ENCODE results near the gene DBR1. TPM values are rescaled to one million over a fixed set of nuclear protein-coding genes. Genes with fewer than 3 reads are reported as not detected.

DBR1 gene
- total and polyA plus RNA-seq, 2 of the 13 experiments (the other 11 are each of a cell fraction or from before 2014, with no cell fraction given), result 6.4 to 16.7 TPM

DNA sequence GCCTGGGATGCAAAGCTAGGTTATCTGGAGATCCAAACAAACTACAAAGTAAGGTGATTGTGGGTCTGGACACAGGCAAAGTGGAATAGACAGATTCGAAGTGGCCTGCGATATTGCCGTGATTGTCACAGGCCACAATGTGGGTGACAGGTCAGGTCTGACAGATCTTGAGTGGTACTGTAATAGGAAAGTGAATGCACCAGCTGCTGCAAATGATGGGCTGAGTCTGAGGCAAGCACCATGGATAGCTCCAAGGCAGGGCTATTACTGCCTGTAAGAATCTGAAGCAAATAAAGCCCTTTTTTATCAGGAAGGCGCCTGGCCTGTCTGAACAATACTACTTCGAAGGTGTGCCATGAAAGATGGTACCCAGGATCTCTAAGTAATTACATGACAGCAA lies 22.3 kb upstream of the DBR1 start:
- ATAC-seq (peak; percentile 74), DNase-seq (ENCODE audit: low spot score) (no peak), FAIRE-seq (no peak)
- Histone ChIP-seq H3K9ac (ENCODE audit: insufficient read depth, low read depth, low read length) (no peak overlapping the region), H4K20me1 (ENCODE audit: insufficient read depth, low read length) (peaks cover 28% of the 10 kb centered on the region), H3K4me1 (ENCODE audit: insufficient read depth, low read length) (0 out of 2 replicates have a peak, but pooled peaks cover 8% of the 10 kb centered on the region), H3K4me2 (ENCODE audit: low read depth, low read length) (no peak overlapping the region), H3K27me3 (ENCODE audit: control insufficient read depth in 1 of 2, insufficient read depth in 2 of 2, low read length in 2 of 2) (no peaks in the 10 kb centered on the region), H2AFZ (ENCODE audit: low read length) (no peak overlapping the region), H3K4me3 (replicated peaks in 1 of 3; ENCODE audit: insufficient read depth in 1 of 3, low read depth in 2 of 3, low read length in 3 of 3) (no peak overlapping the region), H3K79me2 (ENCODE audit: insufficient read depth, low read length) (peaks cover 79% of the 10 kb centered on the region), H3K9me3 (ENCODE audit: low read length) (no peaks in the 10 kb centered on the region), H3K27ac (ENCODE audit: extremely low read length, insufficient read depth, low read length) (no peak overlapping the region), H3K36me3 (replicated peaks in 1 of 2; ENCODE audit: control insufficient read depth in 1 of 2, insufficient read depth in 2 of 2, low read length in 2 of 2) (peaks cover 0 to 7% of the 10 kb centered on the region in 2 experiments; a peak in 1 of 5 replicates)
- BruUV-seq (replicated peaks), result no TSS peak
- in situ Hi-C loops (cut with HindIII; ENCODE audit: extremely low pct_ligation_motif_present, low pct_unique_long_range_greater_than_20kb), result no loop called here
- intact Hi-C loops (cut with micrococcal nuclease; ENCODE audit: unreplicated experiment), result no loop called here
- ChIA-PET POLR2A (interaction anchor here (1.7 kb wide), 1 partner anchor 10 kb away, joined by 12 read pairs; the partner anchor contains the start of gene ARMC8), CTCF (ENCODE audit: low intra/inter-chr PET ratio, low total read pairs) (no interaction called here)
- TF ChIP-seq WIZ (CRISPR knock-in tag; IDR thresholded peaks at IDR 0.05) (peak; percentile 68; the same call in 1 of the 2 replicates), SAP130 (CRISPR knock-in tag; IDR thresholded peaks at IDR 0.05; ENCODE audit: low read depth) (peak; percentile 63), ZNF674 (CRISPR knock-in tag; IDR thresholded peaks at IDR 0.05; ENCODE audit: low read depth) (no peak), REST (IDR thresholded peaks at IDR 0.05; ENCODE audit: borderline replicate concordance in 1 of 2, low read depth in 1 of 2, low read length in 2 of 2) (peak; percentile 73 to 96), FOSL2 (CRISPR knock-in tag; IDR thresholded peaks at IDR 0.05) (peak; percentile 17; the same call in 1 of the 2 replicates), MIER2 (CRISPR knock-in tag; IDR thresholded peaks at IDR 0.05) (peak; percentile 96), ZNF780A (CRISPR knock-in tag; IDR thresholded peaks at IDR 0.05) (no peak)
- TF ChIP-seq, protein P1, sequence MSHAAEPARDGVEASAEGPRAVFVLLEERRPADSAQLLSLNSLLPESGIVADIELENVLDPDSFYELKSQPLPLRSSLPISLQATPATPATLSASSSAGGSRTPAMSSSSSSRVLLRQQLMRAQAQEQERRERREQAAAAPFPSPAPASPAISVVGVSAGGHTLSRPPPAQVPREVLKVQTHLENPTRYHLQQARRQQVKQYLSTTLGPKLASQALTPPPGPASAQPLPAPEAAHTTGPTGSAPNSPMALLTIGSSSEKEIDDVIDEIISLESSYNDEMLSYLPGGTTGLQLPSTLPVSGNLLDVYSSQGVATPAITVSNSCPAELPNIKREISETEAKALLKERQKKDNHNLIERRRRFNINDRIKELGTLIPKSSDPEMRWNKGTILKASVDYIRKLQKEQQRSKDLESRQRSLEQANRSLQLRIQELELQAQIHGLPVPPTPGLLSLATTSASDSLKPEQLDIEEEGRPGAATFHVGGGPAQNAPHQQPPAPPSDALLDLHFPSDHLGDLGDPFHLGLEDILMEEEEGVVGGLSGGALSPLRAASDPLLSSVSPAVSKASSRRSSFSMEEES (CRISPR knock-in tag; IDR thresholded peaks at IDR 0.05), result 0 out of 2 replicates have a peak, but pooled peaks have one; percentile 18
- 96% methylated on average over 5 of the region's 5 CpGs for WGBS (ENCODE audit: low lambda C conversion rate)
